CD14-positive monocyte (primary cell): ENCODE data around the gene DBF4. TPM values are rescaled to one million over a fixed set of nuclear protein-coding genes. Genes with fewer than 3 reads are reported as not detected.
A peak's percentile ranks its signal among the peaks of the same experiment; 100 is the strongest.

Source experiments
- DNase-seq, 3 donors: peaks; one replicate each; pipeline ENCODE4 v3.0.0-alpha.2; 2011 to 2022
- H2AFZ ChIP-seq: 2 replicates; pipeline ENCODE4 v1.6.0; 2012; ENCODE audit warnings: mild to moderate bottlenecking, low read depth, low read length, inconsistent platforms; ENCODE audit not compliant: insufficient read depth, poor library complexity, severe bottlenecking
- H3K27ac ChIP-seq, 2 donors: 1 replicate in 1 of 2; 2 replicates in 1 of 2; pipeline ENCODE4 v1.5.1; 2012 to 2013; ENCODE audit warnings: low read length in 2 of 2, control low read depth in 1 of 2, inconsistent platforms in 1 of 2, low read depth in 1 of 2, mild to moderate bottlenecking in 1 of 2
- H3K27me3 ChIP-seq, 2 donors: one replicate each; pipeline versions ENCODE4 v1.6.0 to v1.6.1; 2011 to 2013; ENCODE audit warnings: low read length in 2 of 2; ENCODE audit not compliant: control insufficient read depth in 2 of 2, insufficient read depth in 2 of 2
- H3K36me3 ChIP-seq, 2 donors: replicated peaks in 1 of 2; 1 replicate in 1 of 2; 2 replicates in 1 of 2; pipeline versions ENCODE4 v1.5.1 to v1.6.1; 2012 to 2013; ENCODE audit warnings: low read length in 2 of 2, control low read depth in 1 of 2, inconsistent platforms in 1 of 2, mild to moderate bottlenecking in 1 of 2; ENCODE audit not compliant: insufficient read depth in 2 of 2, control insufficient read depth in 1 of 2
- H3K4me1 ChIP-seq, 2 donors: 1 replicate in 1 of 2; 2 replicates in 1 of 2; pipeline versions ENCODE4 v1.5.1 to v1.6.1; 2012 to 2013; ENCODE audit warnings: low read length in 2 of 2, control low read depth in 1 of 2, inconsistent platforms in 1 of 2, mild to moderate bottlenecking in 1 of 2, moderate library complexity in 1 of 2; ENCODE audit not compliant: insufficient read depth in 2 of 2, control insufficient read depth in 1 of 2
- H3K4me2 ChIP-seq: replicated peaks from 2 replicates; pipeline ENCODE3; 2012; ENCODE audit warnings: low read length, moderate library complexity, mild to moderate bottlenecking; ENCODE audit not compliant: poor library complexity, severe bottlenecking; ENCODE audit errors: extremely low read depth
- H3K4me3 ChIP-seq, 3 experiments: fragments of 200-600 bp in 1 of 3; sonication (generic) in 1 of 3; replicated peaks in 1 of 3; 1 replicate in 2 of 3; 2 replicates in 1 of 3; pipeline ENCODE4 v1.5.1; 2011 to 2013; ENCODE audit warnings: low read length in 3 of 3, mild to moderate bottlenecking in 3 of 3, control low read depth in 2 of 3, low read depth in 2 of 3, inconsistent platforms in 1 of 3, moderate library complexity in 1 of 3
- H3K79me2 ChIP-seq: 2 replicates; pipeline ENCODE4 v1.6.0; 2012; ENCODE audit warnings: mild to moderate bottlenecking, control low read depth, inconsistent platforms, low read length, moderate library complexity; ENCODE audit not compliant: insufficient read depth
- H3K9ac ChIP-seq: 2 replicates; pipeline ENCODE4 v1.6.0; 2017; ENCODE audit warnings: low read length, mild to moderate bottlenecking; ENCODE audit not compliant: insufficient read depth, poor library complexity, severe bottlenecking
- H3K9me3 ChIP-seq, 2 donors: replicated peaks in 1 of 2; 1 replicate in 1 of 2; 2 replicates in 1 of 2; pipeline versions ENCODE4 v1.5.1 to v1.6.1; 2012 to 2013; ENCODE audit warnings: low read length in 2 of 2, control low read depth in 1 of 2; ENCODE audit not compliant: control insufficient read depth in 1 of 2, insufficient read depth in 1 of 2
- H4K20me1 ChIP-seq: 2 replicates; pipeline ENCODE4 v1.6.0; 2012; ENCODE audit warnings: mild to moderate bottlenecking, low read length, control low read depth, moderate library complexity; ENCODE audit not compliant: insufficient read depth
- H3K27ac Mint-ChIP-seq, 7 donors: one replicate each; pipeline ENCODE4 v1.8.0; 2020; ENCODE audit warnings: mild to moderate bottlenecking in 7 of 7, mixed read lengths in 7 of 7, moderate library complexity in 6 of 7, inconsistent platforms in 2 of 7
- H3K27me3 Mint-ChIP-seq, 3 donors: one replicate each; pipeline ENCODE4 v1.8.0; 2021 to 2022; ENCODE audit warnings: low read depth in 3 of 3, mild to moderate bottlenecking in 3 of 3, mixed read lengths in 3 of 3, moderate library complexity in 3 of 3, inconsistent platforms in 1 of 3
- H3K36me3 Mint-ChIP-seq, 2 donors: one replicate each; pipeline ENCODE4 v1.8.0; 2020; ENCODE audit warnings: mixed read lengths in 2 of 2, inconsistent platforms in 1 of 2, mild to moderate bottlenecking in 1 of 2
- H3K4me1 Mint-ChIP-seq: one replicate; pipeline ENCODE4 v1.8.0; 2020; ENCODE audit warnings: mild to moderate bottlenecking, mixed read lengths
- H3K4me3 Mint-ChIP-seq, 2 donors: one replicate each; pipeline ENCODE4 v1.8.0; 2020; ENCODE audit warnings: mild to moderate bottlenecking in 2 of 2, mixed read lengths in 2 of 2, moderate library complexity in 1 of 2
- H3K9me3 Mint-ChIP-seq, 7 donors: one replicate each; pipeline ENCODE4 v1.8.0; 2020 to 2022; ENCODE audit warnings: mixed read lengths in 7 of 7, mild to moderate bottlenecking in 6 of 7, moderate library complexity in 6 of 7, inconsistent platforms in 2 of 7
- CTCF ChIP-seq: fragments of 200-600 bp; IDR thresholded peaks from one replicate; pipeline ENCODE4 v1.8.0; 2022; ENCODE audit warnings: antibody characterized with exemption, mild to moderate bottlenecking
- WGBS: methylation state at CpG from one replicate; pipeline ENCODE4 v1.1.5; 2013; ENCODE audit warnings: missing lambda C conversion rate; ENCODE audit not compliant: insufficient coverage; 5-methylcytosine and 5-hydroxymethylcytosine counted together
- intact Hi-C, 2 donors: fragments of 100-400 bp; cut with micrococcal nuclease; formaldehyde crosslinking; loops; one replicate each; pipeline versions ENCODE4 v1.15.0 to v1.15.1; 2023
- polyA plus RNA-seq, 3 donors: library from polyadenylated mRNA; depleted of rRNA in 1 of 3; unstranded in 2 of 3; stranded (reverse) in 1 of 3; fragments of 300-500 nt in 2 of 3; fragments of >200 nt in 1 of 3; fragmentation: Illumina TruSeq in 2 of 3; gene quantifications; 1 replicate in 2 of 3; 2 replicates in 1 of 3; pipeline ENCODE4 v1.2.3, GENCODE V29; 2012 to 2021

The DBF4 gene
- polyA plus RNA-seq, 3 donors = 2.6 to 7.3 (median 6.7) TPM

- peaks cover 11 to 20% of the 10 kb centered on the region in 2 donors for H3K4me1 ChIP-seq
- TF ChIP-seq CTCF = no peak
- peak overlapping the region; percentile 85 for H2AFZ ChIP-seq
- Mint-ChIP-seq H3K9me3 (peaks cover 0 to 2% (median 0%) of the 10 kb centered on the region in 7 donors), H3K27ac (no peak overlapping the region), H3K27me3 (peaks cover 21 to 28% (median 21%) of the 10 kb centered on the region in 3 donors), H3K36me3 (no peaks in the 10 kb centered on the region), H3K4me3 (peak overlapping the region in 1 of 2 donors; percentile 75), H3K4me1 (peaks cover 19% of the 10 kb centered on the region)
- no peaks in the 10 kb centered on the region for H3K79me2 ChIP-seq
- H3K9ac ChIP-seq = no peak overlapping the region
- no peaks in the 10 kb centered on the region for H3K36me3 ChIP-seq
- H4K20me1 ChIP-seq = no peaks in the 10 kb centered on the region
- no peak overlapping the region for H3K27ac ChIP-seq
- H3K4me3 ChIP-seq = peak overlapping the region in 1 of 3 experiments; percentile 79
- peaks cover 7 to 27% of the 10 kb centered on the region in 2 donors for H3K27me3 ChIP-seq
- H3K9me3 ChIP-seq = no peaks in the 10 kb centered on the region
- peak overlapping the region; percentile 94 for H3K4me2 ChIP-seq
- no peak for DNase-seq
- 69% methylated on average over 5 of the region's 8 CpGs for WGBS
- intact Hi-C loops = no loop called here
Observed at GRCh38 chr7:87935384-87935706, 59.1 kb downstream of the DBF4 start.

- no peaks in the 10 kb centered on the region for H3K79me2 ChIP-seq
- H3K36me3 Mint-ChIP-seq = no peaks in the 10 kb centered on the region
- no peak for TF ChIP-seq CTCF
- no peaks in the 10 kb centered on the region for H3K9me3 ChIP-seq
- no peak overlapping the region for H3K4me3 ChIP-seq
- H4K20me1 ChIP-seq = no peaks in the 10 kb centered on the region
- no peak for DNase-seq
- no peaks in the 10 kb centered on the region for H3K4me1 Mint-ChIP-seq
- H3K27ac Mint-ChIP-seq = no peak overlapping the region
- H3K4me1 ChIP-seq = no peaks in the 10 kb centered on the region
- no peak overlapping the region for H2AFZ ChIP-seq
- peaks cover 0 to 4% of the 10 kb centered on the region in 2 donors for H3K27me3 ChIP-seq
- H3K4me3 Mint-ChIP-seq = no peak overlapping the region
- peaks cover 0 to 3% (median 0%) of the 10 kb centered on the region in 3 donors for H3K27me3 Mint-ChIP-seq
- H3K4me2 ChIP-seq = no peak overlapping the region
- 100% methylated on average over 3 of the region's 4 CpGs for WGBS
- no peaks in the 10 kb centered on the region for H3K9me3 Mint-ChIP-seq
- H3K36me3 ChIP-seq = no peaks in the 10 kb centered on the region
- intact Hi-C loops = no loop called here
- no peak overlapping the region for H3K27ac ChIP-seq
- no peak overlapping the region for H3K9ac ChIP-seq
Observed at GRCh38 chr7:87941138-87941537, 64.8 kb downstream of the DBF4 start.
